Vagina (tissue), 2 donors: ENCODE measurements around the gene TSC2. TPM values are rescaled to one million over a fixed set of nuclear protein-coding genes. Genes with fewer than 3 reads are reported as not detected.
A peak's percentile ranks its signal among the peaks of the same experiment; 100 is the strongest.

Source experiments
- DNase-seq, 2 donors: peaks; one replicate each; pipeline ENCODE4 v3.0.0-alpha.2; 2017; ENCODE audit errors: extremely low spot score in 2 of 2
- H3K27ac ChIP-seq: fragments of 200-600 bp; sonication (generic); one replicate; pipeline ENCODE4 v1.5.1; 2019
- H3K27me3 ChIP-seq: fragments of 200-600 bp; sonication (generic); one replicate; pipeline ENCODE4 v1.5.1; 2019
- H3K36me3 ChIP-seq, 2 donors: fragments of 200-600 bp; sonication (generic); one replicate each; pipeline ENCODE4 v1.5.1; 2017 to 2019
- H3K4me1 ChIP-seq: fragments of 200-600 bp; sonication (generic); one replicate; pipeline ENCODE4 v1.5.1; 2019
- H3K4me3 ChIP-seq, 2 donors: fragments of 200-600 bp; sonication (generic); 1 replicate in 1 of 2; 2 replicates in 1 of 2; pipeline ENCODE4 v1.5.1; 2016 to 2019
- H3K9me3 ChIP-seq: fragments of 200-600 bp; sonication (generic); one replicate; pipeline ENCODE4 v1.5.1; 2019
- POLR2A ChIP-seq, 2 donors: fragments of 450-650 bp; IDR thresholded peaks; one replicate each; pipeline ENCODE4 v1.6.1; 2017; ENCODE audit warnings: antibody characterized with exemption in 2 of 2, mild to moderate bottlenecking in 2 of 2, moderate library complexity in 2 of 2
- POLR2AphosphoS5 ChIP-seq, 2 donors: sonication (generic); formaldehyde crosslinking; IDR thresholded peaks; one replicate each; pipeline ENCODE4 v1.9.0; 2017; ENCODE audit warnings: antibody characterized with exemption in 2 of 2, mild to moderate bottlenecking in 2 of 2, low read depth in 1 of 2; ENCODE audit not compliant: insufficient read depth in 1 of 2
- intact Hi-C: fragments of 100-400 bp; cut with DNase I; formaldehyde crosslinking; loops from one replicate; pipeline ENCODE4 v1.15.1; 2023
- total RNA-seq: library from RNA; depleted of rRNA; stranded (reverse); fragments of >200 nt; gene quantifications from one replicate; pipeline ENCODE4 v1.2.3, GENCODE V29; 2016
- TF ChIP-seq, protein P1 (sequence below), 3 experiments: fragments of 450-650 bp in 2 of 3; fragments of 200-600 bp in 1 of 3; sonication (generic) in 1 of 3; IDR thresholded peaks; one replicate each; pipeline ENCODE4 v1.5.1; 2017 to 2019; ENCODE audit warnings: antibody characterized with exemption in 3 of 3, mild to moderate bottlenecking in 2 of 3, moderate library complexity in 2 of 3

Gene TSC2
- total RNA-seq, 1 donor from 2014 or later = 78.6 TPM

DNA sequence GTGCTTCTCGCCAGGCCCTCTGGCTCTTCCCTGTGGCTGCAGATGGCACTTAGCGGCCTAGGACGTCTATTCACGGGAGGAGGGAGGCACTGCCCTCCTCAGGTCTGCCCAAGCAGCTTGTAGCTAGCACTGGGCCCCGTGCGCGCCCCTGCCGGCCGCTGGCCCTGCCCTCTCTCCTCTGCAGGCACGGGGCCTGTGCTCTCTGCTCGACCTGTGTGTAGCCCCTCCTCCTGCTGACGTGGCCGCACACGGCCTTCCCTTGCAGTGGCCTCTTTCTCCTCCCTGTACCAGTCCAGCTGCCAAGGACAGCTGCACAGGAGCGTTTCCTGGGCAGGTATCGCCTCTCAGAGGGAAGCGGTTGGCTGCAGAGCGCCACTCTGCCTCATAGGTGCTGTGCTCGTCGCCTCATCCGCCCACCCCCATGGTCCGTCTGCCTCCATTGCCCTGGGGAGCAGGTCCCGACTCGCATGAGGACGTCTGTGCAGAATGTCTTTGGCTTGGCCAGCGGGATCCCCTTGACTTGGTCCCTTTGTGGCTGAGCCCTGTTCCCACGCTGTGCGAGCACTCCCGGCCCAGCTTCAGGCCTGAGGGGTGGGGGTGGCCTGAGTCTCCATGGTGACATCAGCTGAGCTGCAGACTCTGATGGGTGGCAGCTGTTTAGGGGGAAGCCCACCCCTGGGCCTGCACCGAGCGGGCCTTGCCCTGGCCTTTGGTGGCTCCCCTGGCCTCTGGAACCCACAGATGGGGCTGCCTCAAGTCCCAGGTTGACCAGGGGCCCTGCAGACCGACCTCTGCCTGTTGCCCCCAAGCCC lies 34.6 kb downstream of the TSC2 start:
- Histone ChIP-seq H3K4me3 (no peak overlapping the region), H3K27me3 (no peaks in the 10 kb centered on the region), H3K9me3 (no peaks in the 10 kb centered on the region), H3K4me1 (peaks cover 46% of the 10 kb centered on the region), H3K36me3 (peaks cover 0 to 46% of the 10 kb centered on the region in 2 donors), H3K27ac (peak overlapping the region; percentile 47)
- TF ChIP-seq POLR2AphosphoS5 (IDR thresholded peaks at IDR 0.05; ENCODE audit: insufficient read depth in 1 of 2, low read depth in 1 of 2) (peak in 1 of 2 donors; percentile 62), POLR2A (IDR thresholded peaks at IDR 0.05) (no peak)
- intact Hi-C loops = no loop called here
- DNase-seq = no peak

DNA sequence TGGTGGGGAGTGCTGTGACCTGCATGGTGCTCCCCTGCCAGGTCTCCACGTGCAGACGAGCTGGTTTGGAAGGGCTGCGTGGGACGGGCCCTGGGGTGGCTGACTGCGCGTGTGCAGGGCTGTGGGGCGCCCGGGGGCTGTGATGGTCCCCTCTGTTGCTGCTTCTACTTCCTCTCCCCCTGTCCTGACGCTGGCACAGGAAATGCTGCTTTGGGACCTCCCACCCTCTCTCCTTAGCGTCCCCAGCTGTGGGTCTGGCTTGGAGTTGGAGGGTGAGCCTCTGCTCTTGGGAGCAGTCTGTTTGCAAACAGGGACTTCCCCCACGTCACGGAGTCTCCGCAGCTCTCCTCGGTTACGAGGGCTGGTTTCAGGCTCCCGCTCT lies 35.2 kb downstream of the TSC2 start:
- TF ChIP-seq POLR2AphosphoS5 (IDR thresholded peaks at IDR 0.05; ENCODE audit: insufficient read depth in 1 of 2, low read depth in 1 of 2) (no peak), POLR2A (IDR thresholded peaks at IDR 0.05) (no peak)
- TF ChIP-seq, protein P1, sequence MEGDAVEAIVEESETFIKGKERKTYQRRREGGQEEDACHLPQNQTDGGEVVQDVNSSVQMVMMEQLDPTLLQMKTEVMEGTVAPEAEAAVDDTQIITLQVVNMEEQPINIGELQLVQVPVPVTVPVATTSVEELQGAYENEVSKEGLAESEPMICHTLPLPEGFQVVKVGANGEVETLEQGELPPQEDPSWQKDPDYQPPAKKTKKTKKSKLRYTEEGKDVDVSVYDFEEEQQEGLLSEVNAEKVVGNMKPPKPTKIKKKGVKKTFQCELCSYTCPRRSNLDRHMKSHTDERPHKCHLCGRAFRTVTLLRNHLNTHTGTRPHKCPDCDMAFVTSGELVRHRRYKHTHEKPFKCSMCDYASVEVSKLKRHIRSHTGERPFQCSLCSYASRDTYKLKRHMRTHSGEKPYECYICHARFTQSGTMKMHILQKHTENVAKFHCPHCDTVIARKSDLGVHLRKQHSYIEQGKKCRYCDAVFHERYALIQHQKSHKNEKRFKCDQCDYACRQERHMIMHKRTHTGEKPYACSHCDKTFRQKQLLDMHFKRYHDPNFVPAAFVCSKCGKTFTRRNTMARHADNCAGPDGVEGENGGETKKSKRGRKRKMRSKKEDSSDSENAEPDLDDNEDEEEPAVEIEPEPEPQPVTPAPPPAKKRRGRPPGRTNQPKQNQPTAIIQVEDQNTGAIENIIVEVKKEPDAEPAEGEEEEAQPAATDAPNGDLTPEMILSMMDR (IDR thresholded peaks at IDR 0.05) = no peak
- no peaks in the 10 kb centered on the region for H3K9me3 ChIP-seq
- peak overlapping the region; percentile 47 for H3K27ac ChIP-seq
- no peaks in the 10 kb centered on the region for H3K27me3 ChIP-seq
- intact Hi-C loops = no loop called here
- no peak overlapping the region for H3K4me3 ChIP-seq
- peaks cover 0 to 47% of the 10 kb centered on the region in 2 donors for H3K36me3 ChIP-seq
- H3K4me1 ChIP-seq = peaks cover 46% of the 10 kb centered on the region
- no peak for DNase-seq

DNA sequence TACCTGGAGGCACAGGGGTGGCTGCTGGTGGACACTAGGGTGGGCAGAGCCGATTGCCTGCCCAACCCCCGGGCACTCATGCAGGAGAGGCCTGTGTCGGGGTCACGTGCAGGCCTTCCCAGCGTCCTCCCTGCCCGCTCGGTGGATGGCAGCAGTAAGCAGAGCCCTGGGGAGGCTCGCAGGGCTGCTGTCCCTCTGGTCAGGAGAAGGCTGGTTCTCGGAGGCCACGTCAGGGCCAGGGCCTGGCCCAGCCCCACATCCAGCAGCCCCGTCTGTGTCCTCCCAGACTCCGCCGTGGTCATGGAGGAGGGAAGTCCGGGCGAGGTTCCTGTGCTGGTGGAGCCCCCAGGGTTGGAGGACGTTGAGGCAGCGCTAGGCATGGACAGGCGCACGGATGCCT lies 35.6 kb downstream of the TSC2 start:
- TF ChIP-seq POLR2AphosphoS5 (IDR thresholded peaks at IDR 0.05; ENCODE audit: insufficient read depth in 1 of 2, low read depth in 1 of 2) (peak in 1 of 2 donors; percentile 28), POLR2A (IDR thresholded peaks at IDR 0.05) (no peak)
- TF ChIP-seq, protein P1 (IDR thresholded peaks at IDR 0.05) = no peak
- Histone ChIP-seq H3K27me3 (no peaks in the 10 kb centered on the region), H3K4me1 (peaks cover 46% of the 10 kb centered on the region), H3K4me3 (no peak overlapping the region), H3K9me3 (no peaks in the 10 kb centered on the region), H3K36me3 (peaks cover 0 to 50% of the 10 kb centered on the region in 2 donors), H3K27ac (peak overlapping the region; percentile 47)
- DNase-seq = no peak
- intact Hi-C loops = no loop called here

DNA sequence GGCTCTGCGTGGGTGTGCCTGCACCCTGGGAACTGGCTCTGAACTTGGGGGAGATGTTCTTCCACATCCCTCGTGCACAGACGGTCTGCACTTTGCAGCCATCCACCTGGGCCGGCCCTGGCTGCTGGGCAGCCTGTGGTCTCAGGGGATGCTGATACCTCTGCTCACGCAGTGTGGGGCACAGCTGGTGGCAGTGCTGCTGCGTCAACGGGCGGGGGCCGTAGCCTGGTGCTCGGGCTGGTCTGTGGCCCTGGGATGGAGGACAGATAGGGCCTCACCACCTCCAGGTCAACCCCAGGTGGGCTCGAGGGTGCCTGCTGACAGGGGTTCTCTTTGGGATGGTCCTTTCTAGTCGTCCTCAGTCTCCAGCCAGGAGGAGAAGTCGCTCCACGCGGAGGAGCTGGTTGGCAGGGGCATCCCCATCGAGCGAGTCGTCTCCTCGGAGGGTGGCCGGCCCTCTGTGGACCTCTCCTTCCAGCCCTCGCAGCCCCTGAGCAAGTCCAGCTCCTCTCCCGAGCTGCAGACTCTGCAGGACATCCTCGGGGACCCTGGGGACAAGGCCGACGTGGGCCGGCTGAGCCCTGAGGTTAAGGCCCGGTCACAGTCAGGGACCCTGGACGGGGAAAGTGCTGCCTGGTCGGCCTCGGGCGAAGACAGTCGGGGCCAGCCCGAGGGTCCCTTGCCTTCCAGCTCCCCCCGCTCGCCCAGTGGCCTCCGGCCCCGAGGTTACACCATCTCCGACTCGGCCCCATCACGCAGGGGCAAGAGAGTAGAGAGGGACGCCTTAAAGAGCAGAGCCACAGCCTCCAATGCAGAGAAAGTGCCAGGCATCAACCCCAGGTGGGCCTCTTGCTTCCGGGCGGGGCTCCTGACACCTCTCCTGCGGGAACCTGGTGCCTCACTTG lies 36.3 kb downstream of the TSC2 start:
- peak overlapping the region; percentile 47 for H3K27ac ChIP-seq
- intact Hi-C loops = no loop called here

More for the DNA sequence above, 36.3 kb downstream of the TSC2 start:
- Histone ChIP-seq H3K9me3 (no peaks in the 10 kb centered on the region), H3K4me1 (peaks cover 46% of the 10 kb centered on the region), H3K4me3 (no peak overlapping the region), H3K36me3 (peaks cover 0 to 45% of the 10 kb centered on the region in 2 donors), H3K27me3 (no peaks in the 10 kb centered on the region)
- no peak for DNase-seq
- TF ChIP-seq POLR2A (IDR thresholded peaks at IDR 0.05) (no peak), POLR2AphosphoS5 (IDR thresholded peaks at IDR 0.05; ENCODE audit: insufficient read depth in 1 of 2, low read depth in 1 of 2) (no peak)
- TF ChIP-seq, protein P1 (IDR thresholded peaks at IDR 0.05) = no peak
